CD4-positive, alpha-beta T cell treated with Interleukin-1 beta for 1 hour (primary cell): ENCODE results near the gene DOCK4.

Source experiments
- DNase-seq, 2 donors: peaks; one replicate each; pipeline ENCODE4 v3.0.0-alpha.2; 2020 to 2022

Gene DOCK4

GRCh38 chr7:111708072-111708471 lies 498.1 kb downstream of the DOCK4 start:
- no peak for DNase-seq

DNA sequence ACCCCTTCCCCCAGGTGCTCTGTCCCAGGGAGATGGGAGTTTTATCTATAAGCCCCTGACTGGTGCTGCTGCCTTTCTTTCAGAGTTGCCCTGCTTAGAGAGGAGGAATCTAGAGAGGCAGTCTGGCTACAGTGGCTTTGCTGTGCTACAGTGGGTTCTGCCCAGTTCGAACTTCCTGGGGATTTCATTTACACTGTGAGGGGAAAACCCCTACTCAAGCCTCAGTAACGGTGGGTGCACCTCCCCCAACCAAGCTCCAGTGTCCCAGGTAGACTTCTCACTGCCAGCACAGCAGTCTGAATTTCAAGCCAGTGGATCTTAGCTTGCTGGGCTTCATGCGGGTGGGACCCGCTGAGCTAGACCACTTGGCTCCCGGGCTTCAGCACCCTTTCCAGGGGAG lies 500.4 kb downstream of the DOCK4 start:
- no peak for DNase-seq

GRCh38 chr7:111697771-111698170 lies 508.4 kb downstream of the DOCK4 start:
- DNase-seq = no peak

DNA sequence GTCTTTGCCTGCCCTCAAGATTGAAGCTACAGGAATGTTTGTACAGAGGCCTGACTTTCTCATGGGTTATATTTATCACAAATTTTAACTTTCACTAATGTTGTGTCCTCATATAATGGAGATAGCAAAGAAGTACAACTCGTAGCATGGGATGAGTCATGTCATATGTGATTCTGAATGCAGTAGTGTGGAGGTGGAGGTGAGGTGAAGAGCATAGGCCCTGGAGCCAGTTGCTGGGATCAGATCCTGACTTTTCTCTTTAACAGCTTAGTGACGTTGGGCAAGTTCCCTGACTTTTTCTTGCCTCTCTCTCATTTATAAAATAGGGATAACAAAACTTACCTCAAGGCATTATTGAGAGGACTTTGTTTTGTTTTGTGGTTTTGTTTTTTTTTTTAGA lies 511.8 kb downstream of the DOCK4 start:
- DNase-seq = no peak

- DNase-seq = no peak
These were observed 515.7 kb downstream of the DOCK4 start for GRCh38 chr7:111690364-111691111.

GRCh38 chr7:111685349-111685748 lies 520.9 kb downstream of the DOCK4 start:
- DNase-seq = no peak

DNA sequence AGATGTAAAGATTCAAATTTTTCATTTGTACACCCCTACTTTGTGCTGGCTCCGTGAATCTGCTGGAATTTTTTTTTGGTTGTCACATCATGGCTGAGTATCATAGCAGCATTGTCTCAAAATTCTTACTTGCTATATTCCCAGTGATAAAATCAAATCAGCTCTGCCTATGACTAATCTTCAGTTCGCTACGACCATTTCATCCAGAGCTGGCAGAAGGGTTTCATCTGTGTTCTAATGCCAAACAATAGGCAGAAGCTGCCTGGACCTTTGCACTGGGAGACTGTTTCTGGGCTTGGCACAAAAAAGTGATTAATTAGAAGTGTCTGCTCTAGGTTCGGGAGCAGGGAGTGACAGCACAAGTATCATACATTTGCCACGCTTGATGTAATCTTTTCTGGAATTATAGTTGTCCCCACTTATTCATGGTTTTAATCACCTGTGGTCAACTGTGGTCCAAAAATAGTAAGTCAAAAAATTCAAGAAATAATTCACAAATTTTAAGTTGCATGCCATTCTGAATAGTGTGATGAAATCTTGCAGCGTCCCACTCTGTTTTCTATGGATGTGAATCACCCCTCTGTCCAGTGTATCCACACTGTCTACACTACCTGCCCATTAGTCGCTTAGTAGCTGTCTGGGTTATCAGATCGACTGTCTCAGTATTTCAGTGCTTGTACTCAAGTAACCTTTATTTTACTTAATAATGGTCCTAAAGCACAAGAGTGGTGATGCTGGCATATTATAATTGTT lies 523.4 kb downstream of the DOCK4 start:
- DNase-seq = no peak

- DNase-seq = no peak
These were observed 525.0 kb downstream of the DOCK4 start for GRCh38 chr7:111681242-111681641.

GRCh38 chr7:111678986-111679385 lies 527.2 kb downstream of the DOCK4 start:
- no peak for DNase-seq

DNA sequence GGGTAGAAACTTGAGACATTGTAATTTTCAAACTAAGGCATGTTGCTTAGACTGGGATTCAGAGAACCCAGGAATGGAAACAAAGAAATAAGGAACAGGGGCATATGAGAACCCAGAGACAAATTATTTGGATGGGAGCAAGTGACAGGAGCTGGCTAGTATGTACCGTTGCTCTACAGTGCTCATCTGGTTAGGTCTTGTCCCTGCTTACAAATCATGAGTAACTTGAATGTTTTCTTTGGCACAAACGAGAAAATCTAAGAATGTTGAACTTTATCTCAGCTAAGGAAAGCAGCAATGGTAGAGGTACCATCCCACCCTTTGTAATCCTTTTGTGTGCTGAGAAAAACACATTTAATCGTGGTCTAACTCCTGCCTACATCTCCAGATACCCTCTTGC lies 527.9 kb downstream of the DOCK4 start:
- no peak for DNase-seq

- no peak for DNase-seq
These were observed 528.4 kb downstream of the DOCK4 start for GRCh38 chr7:111677848-111678247.

DNA sequence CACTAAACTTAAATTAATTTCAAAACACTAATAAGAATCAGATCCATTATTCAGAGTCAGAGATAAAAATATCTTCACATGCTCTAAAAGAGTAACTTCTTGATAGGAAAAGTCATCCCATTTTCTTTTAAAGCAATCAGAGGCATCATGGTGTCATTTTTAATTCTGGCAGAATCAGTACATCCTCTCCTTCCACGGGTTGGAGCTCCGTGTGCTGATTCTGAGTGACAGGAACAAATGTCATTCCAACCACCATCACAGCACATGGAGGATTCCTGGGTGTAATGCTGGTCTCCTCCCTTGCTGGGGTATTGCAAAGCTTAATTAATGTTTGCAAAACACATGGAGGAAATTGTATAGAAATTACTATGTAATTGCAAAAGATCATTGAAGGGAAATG lies 529.4 kb downstream of the DOCK4 start:
- no peak for DNase-seq
